Ovary (tissue), 9 donors: ENCODE data around the gene TIGAR. TPM values are rescaled to one million over a fixed set of nuclear protein-coding genes. Genes with fewer than 3 reads are reported as not detected.

ENCODE experiments used
- DNase-seq, 5 donors: peaks; one replicate each; pipeline ENCODE4 v3.0.0-alpha.2; 2019 to 2020
- H3K27ac ChIP-seq, 2 donors: fragments of 200-600 bp; one replicate each; pipeline versions ENCODE4 v1.5.1 to v1.8.0; 2019 to 2022
- H3K27me3 ChIP-seq: fragments of 200-600 bp; one replicate; pipeline ENCODE4 v1.8.0; 2022
- H3K36me3 ChIP-seq: fragments of 200-600 bp; sonication (generic); one replicate; pipeline ENCODE4 v1.5.1; 2019
- H3K4me1 ChIP-seq: one replicate; pipeline ENCODE4 v1.8.1; 2013; ENCODE audit warnings: mild to moderate bottlenecking, moderate library complexity; ENCODE audit not compliant: insufficient read depth
- H3K4me3 ChIP-seq: fragments of 200-600 bp; sonication (generic); one replicate; pipeline ENCODE4 v1.5.1; 2017
- H3K9me3 ChIP-seq, 2 donors: fragments of 200-600 bp in 1 of 2; sonication (generic) in 1 of 2; one replicate each; pipeline versions ENCODE4 v1.5.1 to v1.8.1; 2013 to 2019; ENCODE audit warnings: mild to moderate bottlenecking in 1 of 2, moderate library complexity in 1 of 2
- CTCF ChIP-seq, 3 donors: fragments of 450-650 bp in 2 of 3; fragments of 200-600 bp in 1 of 3; IDR thresholded peaks; one replicate each; pipeline versions ENCODE4 v1.5.1 to v1.8.0; 2016 to 2022; ENCODE audit warnings: antibody characterized with exemption in 3 of 3, mild to moderate bottlenecking in 1 of 3
- EP300 ChIP-seq: sonication (generic); formaldehyde crosslinking; IDR thresholded peaks from one replicate; pipeline ENCODE4 v1.6.1; 2017; ENCODE audit warnings: antibody characterized with exemption
- POLR2A ChIP-seq: fragments of 450-650 bp; IDR thresholded peaks from one replicate; pipeline ENCODE4 v1.6.1; 2017; ENCODE audit warnings: antibody characterized with exemption, mild to moderate bottlenecking, moderate library complexity
- WGBS, 3 donors: extraction: QIAGEN DNeasy Blood & Tissue Kit in 1 of 3; methylation state at CpG; one replicate each; pipeline versions ENCODE4 v1.1.5 to v1.1.7; 2013 to 2017; 5-methylcytosine and 5-hydroxymethylcytosine counted together
- intact Hi-C, 4 donors: fragments of 100-400 bp; cut with DNase I; formaldehyde crosslinking; loops; one replicate each; pipeline versions ENCODE4 v1.11.0 to v1.15.1; 2022 to 2023
- polyA plus RNA-seq, 2 donors: library from polyadenylated mRNA; stranded (reverse); fragments of 200-250 nt in 1 of 2; fragments of 350-450 nt in 1 of 2; fragmentation: Illumina TruSeq in 1 of 2; extraction: RNeasy Lipid Tissue Mini Kit (QIAGEN cat#74804) in 1 of 2; gene quantifications; one replicate each; pipeline ENCODE4 v1.2.3, GENCODE V29; 2013 to 2014
- total RNA-seq, 7 donors: library from RNA; depleted of rRNA in 2 of 7; stranded (reverse); fragments of >200 nt in 2 of 7; fragmentation: NEBNext Ultra II Directional in 3 of 7; extraction: Animal tissue kit (Norgen Biotek cat#: 25700) in 3 of 7; gene quantifications; one replicate each; pipeline versions ENCODE4 v1.1.0 to v1.2.4, GENCODE V29; 2016 to 2023
- donor health status: DM: no; HTN: no; CAD: no; lungs with moderate emphysema.
- donor health status: DM: no; HTN: no; CAD: no.
- donor health status: Bipolar disorder and iron deficiency.
- donor health status: DM: yes; HTN: yes; CAD: no.
- donor health status: DM: no; HTN: no; CAD: no.
- donor health status: DM: yes; HTN: yes; CAD: no.

TIGAR gene
- total and polyA plus RNA-seq, 9 donors = 0.36 to 10.3 (median 4.1) TPM

GRCh38 chr12:4282103-4282891, 38.7 kb upstream of the TIGAR start:
- no peak overlapping the region for H3K27ac ChIP-seq
- intact Hi-C loops = no loop called here
- WGBS, 3 donors = 82 to 87% (median 83%) methylated on average over 16 of the region's 16 CpGs

GRCh38 chr12:4282892-4283511, 38.0 kb upstream of the TIGAR start:
- TF ChIP-seq CTCF (IDR thresholded peaks at IDR 0.05) (no peak), EP300 (no peak), POLR2A (no peak)
- no peaks in the 10 kb centered on the region for H3K4me1 ChIP-seq
- intact Hi-C loops = no loop called here
- no peaks in the 10 kb centered on the region for H3K9me3 ChIP-seq
- no peak overlapping the region for H3K4me3 ChIP-seq
- WGBS, 3 donors = 72 to 78% (median 73%) methylated on average over 12 of the region's 12 CpGs
- H3K27me3 ChIP-seq = no peaks in the 10 kb centered on the region
- no peak for DNase-seq
- H3K36me3 ChIP-seq = no peaks in the 10 kb centered on the region
- H3K27ac ChIP-seq = no peak overlapping the region

More at GRCh38 chr12:4282103-4282891, 38.7 kb upstream of the TIGAR start:
- Histone ChIP-seq H3K9me3 (no peaks in the 10 kb centered on the region), H3K27me3 (no peaks in the 10 kb centered on the region), H3K36me3 (no peaks in the 10 kb centered on the region), H3K4me3 (no peak overlapping the region), H3K4me1 (no peaks in the 10 kb centered on the region)
- no peak for DNase-seq
- TF ChIP-seq CTCF (IDR thresholded peaks at IDR 0.05) = no peak
- no peak for TF ChIP-seq EP300
- no peak for TF ChIP-seq POLR2A

- TF ChIP-seq POLR2A (no peak), EP300 (no peak), CTCF (IDR thresholded peaks at IDR 0.05) (no peak)
- WGBS, 3 donors = 65 to 67% (median 66%) methylated on average over 12 of the region's 12 CpGs
- DNase-seq = no peak
- no peaks in the 10 kb centered on the region for H3K27me3 ChIP-seq
- no peaks in the 10 kb centered on the region for H3K36me3 ChIP-seq
- no peaks in the 10 kb centered on the region for H3K9me3 ChIP-seq
- H3K4me1 ChIP-seq = no peaks in the 10 kb centered on the region
- intact Hi-C loops = no loop called here
- no peak overlapping the region for H3K27ac ChIP-seq
- H3K4me3 ChIP-seq = no peak overlapping the region
Observed at GRCh38 chr12:4283512-4284255, 37.3 kb upstream of the TIGAR start.

GRCh38 chr12:4284306-4284705, 36.7 kb upstream of the TIGAR start:
- WGBS, 3 donors = 84 to 94% (median 91%) methylated on average over 4 of the region's 4 CpGs
- intact Hi-C loops = no loop called here
- Histone ChIP-seq H3K27ac (no peak overlapping the region), H3K4me1 (no peaks in the 10 kb centered on the region), H3K4me3 (no peak overlapping the region), H3K9me3 (no peaks in the 10 kb centered on the region), H3K27me3 (no peaks in the 10 kb centered on the region), H3K36me3 (no peaks in the 10 kb centered on the region)
- DNase-seq = no peak
- TF ChIP-seq CTCF (IDR thresholded peaks at IDR 0.05) (no peak), POLR2A (no peak)
